Hippocampal formation (tissue), 2 donors: ENCODE measurements around the gene EPHA6.

Experiments used
- DNase-seq, 2 donors: peaks; one replicate each; lab custom pipeline; 2025; lab: John Stamatoyannopoulos, UW

Gene EPHA6

DNA sequence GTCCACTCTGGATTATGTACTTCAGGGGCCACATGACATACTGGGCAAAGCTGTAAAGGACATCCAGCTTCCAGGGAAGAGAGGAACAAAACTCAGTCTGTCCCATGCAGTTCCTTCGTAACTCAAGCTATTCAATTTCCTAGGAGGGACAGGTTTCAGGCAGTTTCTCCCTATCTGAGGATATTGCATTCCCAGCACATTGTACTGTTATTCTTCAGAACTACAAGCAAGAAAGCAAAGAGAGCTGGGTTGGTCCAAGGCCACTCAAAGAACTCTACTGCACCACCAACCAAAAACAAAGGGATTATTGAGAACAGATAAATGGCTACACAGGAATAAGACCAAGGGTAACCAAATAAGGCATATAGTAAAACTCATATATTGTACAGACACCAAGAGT, 832.5 kb downstream of the EPHA6 start:
- no peak for DNase-seq

DNA sequence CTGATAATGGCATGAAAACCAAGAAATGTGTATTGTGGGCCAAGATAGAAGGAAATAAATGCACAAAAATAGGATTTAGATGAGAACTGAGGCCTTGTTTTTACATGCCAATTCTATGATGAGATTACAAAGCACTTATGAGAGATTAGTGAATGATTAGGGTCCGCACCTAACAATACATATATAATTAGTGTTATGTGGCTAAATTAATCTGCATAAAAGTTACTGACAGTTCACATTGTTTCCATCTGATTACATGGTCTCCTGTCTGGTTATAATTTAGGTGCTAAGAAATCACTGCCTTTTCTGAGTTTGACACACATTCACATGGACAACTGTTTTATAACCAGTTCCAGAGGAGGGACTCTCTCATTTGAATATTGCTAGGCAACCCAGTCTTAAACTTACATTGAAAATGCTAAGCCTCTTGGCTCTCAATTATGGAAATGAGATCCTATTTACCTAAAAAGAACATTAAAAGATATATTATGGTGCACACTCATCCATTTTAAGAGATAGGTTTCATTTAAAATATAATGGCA, 833.1 kb downstream of the EPHA6 start:
- DNase-seq, result no peak

- DNase-seq, result no peak
Observed at GRCh38 chr3:97655971-97656370, 841.6 kb downstream of the EPHA6 start.

DNA sequence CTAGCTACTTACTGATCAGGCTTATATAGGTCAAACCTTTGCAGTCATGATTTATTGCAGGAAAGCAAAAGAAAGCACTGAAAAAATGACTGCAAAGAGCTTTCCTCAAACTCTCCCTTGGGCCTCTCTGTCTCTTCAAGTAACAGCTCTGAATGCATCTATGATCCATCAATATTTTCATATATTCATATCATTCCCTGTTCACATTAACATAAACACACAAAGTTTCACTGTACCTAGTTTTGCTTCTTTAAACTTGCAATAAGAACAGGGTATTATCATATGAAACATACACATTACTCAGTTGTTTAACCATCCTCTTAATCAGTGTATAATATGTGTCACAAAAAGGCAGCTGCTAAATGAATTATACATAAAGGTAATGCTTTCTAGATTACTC, 842.2 kb downstream of the EPHA6 start:
- DNase-seq, result no peak

DNA sequence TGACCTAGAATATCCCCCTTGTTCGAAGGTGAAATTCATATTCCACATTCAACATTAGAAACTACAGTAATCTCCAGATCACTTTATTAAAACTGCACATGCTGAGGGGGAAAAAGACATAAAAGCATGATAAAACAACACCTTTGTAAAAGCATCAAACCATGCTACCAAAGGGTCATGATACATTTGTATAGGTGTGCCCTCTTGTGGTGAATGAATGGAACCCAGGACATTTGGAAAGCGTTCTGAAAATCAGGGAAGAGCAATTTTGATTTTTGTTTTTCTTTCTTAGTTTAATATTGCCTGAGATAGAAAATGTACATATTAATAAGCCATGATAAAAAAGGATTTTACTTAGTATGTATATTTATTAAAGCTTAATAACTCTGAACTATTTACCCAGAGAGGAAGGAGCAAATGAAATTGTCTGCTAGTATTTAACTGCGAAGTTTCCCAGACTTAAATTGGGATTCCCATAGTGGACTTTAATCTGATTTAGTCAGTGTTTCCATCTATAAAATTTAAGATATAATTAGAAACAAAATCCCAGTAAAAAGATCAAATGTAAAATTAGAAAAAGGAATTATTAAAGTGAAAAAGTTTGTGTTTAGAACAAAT, 844.4 kb downstream of the EPHA6 start:
- DNase-seq, result no peak

DNA sequence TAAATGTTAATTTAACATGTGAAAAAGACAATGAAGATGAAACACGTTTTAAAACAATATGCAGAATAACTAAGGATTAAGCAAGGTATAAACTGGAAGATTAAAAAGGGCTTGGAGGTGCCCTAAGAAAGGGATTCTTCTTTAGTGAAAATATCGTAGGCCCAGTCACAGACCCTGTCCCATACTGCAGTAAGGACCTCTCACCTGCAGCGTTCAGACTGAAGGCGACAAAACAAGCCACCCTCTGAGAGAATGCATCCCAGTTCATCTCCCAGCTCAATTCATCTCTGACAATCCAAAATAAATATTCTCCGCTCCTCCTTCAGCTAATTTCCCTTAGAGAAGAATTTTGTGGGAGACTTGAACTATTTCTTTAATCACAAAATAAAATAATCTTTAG, 847.9 kb downstream of the EPHA6 start:
- DNase-seq, result no peak

DNA sequence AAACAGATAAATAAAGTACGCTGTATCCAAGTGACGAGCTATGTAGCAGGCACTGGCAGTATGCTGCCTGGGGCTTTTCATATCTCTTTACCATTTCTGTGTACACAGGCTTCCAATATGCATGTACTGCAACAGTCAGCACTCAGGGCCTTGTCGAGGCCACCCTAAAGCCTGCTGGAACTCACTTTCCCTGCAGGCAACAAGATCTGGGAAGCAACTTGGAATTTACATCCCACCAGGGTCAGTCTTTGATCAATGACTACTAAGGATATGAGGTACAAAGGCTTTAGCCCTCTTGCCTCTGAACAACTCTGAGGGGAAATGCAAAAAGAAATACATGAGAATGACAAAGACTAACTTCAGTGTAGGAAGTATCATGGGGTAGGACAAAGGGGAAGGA, 848.4 kb downstream of the EPHA6 start:
- DNase-seq, result no peak

GRCh38 chr3:97665896-97666295, 851.5 kb downstream of the EPHA6 start:
- DNase-seq, result no peak

- DNase-seq, result no peak
Observed at GRCh38 chr3:97670952-97671351, 856.6 kb downstream of the EPHA6 start.

DNA sequence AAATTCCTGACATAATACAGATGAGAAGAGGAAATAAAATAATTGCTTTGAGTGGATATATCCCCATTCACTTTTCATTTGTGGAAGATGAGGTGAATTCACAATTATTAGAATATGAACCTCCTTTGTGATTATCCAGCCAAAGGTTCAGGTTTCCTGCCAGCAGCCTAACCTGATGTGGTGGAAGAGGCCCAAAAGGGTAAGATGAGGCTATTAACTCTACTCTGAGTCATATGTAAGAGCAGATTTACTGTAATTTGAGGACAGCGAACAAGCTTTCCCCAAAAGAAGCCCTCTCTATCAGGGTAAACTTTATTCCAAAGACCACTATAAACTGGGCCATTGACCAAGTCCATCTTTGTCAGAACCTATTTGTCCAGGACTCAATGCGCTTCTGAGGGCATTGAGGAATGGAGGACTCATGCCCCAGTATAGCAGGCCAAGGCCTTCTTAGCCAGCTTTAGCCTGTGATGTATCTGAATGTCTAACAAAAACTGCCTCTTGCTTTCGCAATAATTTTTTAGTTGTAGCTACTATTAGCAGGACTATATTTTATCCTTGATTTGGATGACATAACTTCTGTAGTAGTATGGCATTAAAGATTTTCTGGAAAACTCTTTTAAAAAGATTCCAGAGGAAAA, 859.1 kb downstream of the EPHA6 start:
- no peak for DNase-seq

- no peak for DNase-seq
Observed at GRCh38 chr3:97674461-97674860, 860.1 kb downstream of the EPHA6 start.

- no peak for DNase-seq
Observed at GRCh38 chr3:97680210-97680609, 865.8 kb downstream of the EPHA6 start.

DNA sequence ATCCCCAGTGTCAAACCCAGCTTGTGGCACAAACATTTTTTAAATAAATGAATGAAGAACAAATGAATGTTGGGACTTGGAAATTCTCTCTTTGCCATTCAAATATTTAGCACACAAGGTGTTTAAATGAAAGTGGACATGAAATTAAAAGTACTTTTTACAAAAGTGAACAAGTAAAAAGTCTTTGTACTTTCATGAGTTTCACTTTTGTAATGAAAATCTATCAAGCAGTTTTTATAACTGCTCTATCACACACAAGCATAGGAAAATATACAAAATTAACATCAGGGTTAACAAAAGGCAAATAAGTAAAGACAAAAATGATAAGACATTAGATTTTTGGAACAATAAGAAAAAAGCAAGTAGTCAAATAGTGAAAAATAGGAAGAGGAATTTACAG, 866.3 kb downstream of the EPHA6 start:
- no peak for DNase-seq

DNA sequence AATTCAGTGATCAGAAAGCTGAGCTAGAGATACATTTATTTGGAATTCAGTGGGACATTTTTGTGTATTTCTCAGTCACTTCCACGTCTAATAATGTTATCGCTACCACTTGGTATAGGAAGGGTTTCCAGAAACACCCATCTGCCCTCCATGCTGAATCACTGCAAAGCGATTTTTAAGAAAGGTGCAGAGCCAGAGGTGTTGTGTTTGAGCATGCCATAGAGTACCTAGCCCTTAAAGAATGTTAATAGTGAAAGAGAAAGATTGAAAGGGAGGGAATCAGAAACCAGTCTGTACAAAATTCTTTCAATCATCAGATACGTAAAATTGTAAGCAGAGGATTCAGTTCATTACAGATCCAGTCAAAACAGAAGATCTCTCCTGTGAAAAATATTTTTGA, 870.1 kb downstream of the EPHA6 start:
- no peak for DNase-seq

DNA sequence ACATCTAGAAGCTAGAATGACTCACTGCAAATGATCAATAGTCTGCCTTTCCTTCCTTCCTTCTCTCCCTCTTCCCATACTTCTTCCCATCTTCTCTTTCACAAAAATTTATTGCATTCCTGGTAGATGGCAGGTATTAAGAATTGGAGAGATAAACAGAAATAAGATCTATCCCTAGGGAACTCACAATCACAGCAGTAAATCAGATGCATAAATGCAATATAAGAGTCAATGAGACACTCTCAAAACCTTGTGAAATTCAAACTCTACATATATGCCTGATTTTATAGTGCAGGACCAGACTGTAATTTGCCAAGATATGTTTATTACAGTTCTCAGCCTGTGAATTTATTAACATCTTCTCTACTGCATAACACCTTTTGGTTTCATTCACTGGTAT, 871.9 kb downstream of the EPHA6 start:
- DNase-seq, result no peak

- no peak for DNase-seq
Observed at GRCh38 chr3:97687734-97688133, 873.3 kb downstream of the EPHA6 start.

GRCh38 chr3:97689111-97689510, 874.7 kb downstream of the EPHA6 start:
- no peak for DNase-seq

- DNase-seq, result no peak
Observed at GRCh38 chr3:97689962-97690361, 875.6 kb downstream of the EPHA6 start.

DNA sequence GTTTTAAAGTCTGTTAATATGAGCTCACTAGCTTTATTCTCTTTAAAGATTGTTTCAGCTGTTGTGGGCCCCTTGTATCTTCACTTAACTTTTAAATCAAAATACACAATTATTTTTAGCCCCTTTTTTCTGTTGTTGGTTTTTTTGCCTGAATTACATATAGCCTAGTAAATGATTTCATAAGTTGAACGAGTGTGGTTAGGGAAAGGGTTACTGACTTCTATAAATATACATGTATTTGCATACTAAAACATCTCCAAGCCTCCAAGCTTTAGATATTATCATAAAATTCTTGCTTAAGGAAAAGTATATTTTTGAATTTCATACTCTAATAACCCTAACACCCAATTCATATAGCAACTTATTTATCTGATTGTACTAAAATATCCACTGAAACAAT, 877.0 kb downstream of the EPHA6 start:
- no peak for DNase-seq

GRCh38 chr3:97692389-97692788, 878.0 kb downstream of the EPHA6 start:
- DNase-seq, result no peak

- DNase-seq, result no peak
Observed at GRCh38 chr3:97692831-97693230, 878.4 kb downstream of the EPHA6 start.

- DNase-seq, result no peak
Observed at GRCh38 chr3:97694876-97695275, 880.5 kb downstream of the EPHA6 start.

GRCh38 chr3:97698691-97699090, 884.3 kb downstream of the EPHA6 start:
- no peak for DNase-seq

- no peak for DNase-seq
Observed at GRCh38 chr3:97699889-97700288, 885.5 kb downstream of the EPHA6 start.
